ENCODE data around the gene GLS2. TPM values are rescaled to one million over a fixed set of nuclear protein-coding genes. Genes with fewer than 3 reads are reported as not detected.

The GLS2 gene
- total and polyA plus RNA-seq, 2 experiments from 2014 or later, result 12.2 to 31.6 TPM

DNA sequence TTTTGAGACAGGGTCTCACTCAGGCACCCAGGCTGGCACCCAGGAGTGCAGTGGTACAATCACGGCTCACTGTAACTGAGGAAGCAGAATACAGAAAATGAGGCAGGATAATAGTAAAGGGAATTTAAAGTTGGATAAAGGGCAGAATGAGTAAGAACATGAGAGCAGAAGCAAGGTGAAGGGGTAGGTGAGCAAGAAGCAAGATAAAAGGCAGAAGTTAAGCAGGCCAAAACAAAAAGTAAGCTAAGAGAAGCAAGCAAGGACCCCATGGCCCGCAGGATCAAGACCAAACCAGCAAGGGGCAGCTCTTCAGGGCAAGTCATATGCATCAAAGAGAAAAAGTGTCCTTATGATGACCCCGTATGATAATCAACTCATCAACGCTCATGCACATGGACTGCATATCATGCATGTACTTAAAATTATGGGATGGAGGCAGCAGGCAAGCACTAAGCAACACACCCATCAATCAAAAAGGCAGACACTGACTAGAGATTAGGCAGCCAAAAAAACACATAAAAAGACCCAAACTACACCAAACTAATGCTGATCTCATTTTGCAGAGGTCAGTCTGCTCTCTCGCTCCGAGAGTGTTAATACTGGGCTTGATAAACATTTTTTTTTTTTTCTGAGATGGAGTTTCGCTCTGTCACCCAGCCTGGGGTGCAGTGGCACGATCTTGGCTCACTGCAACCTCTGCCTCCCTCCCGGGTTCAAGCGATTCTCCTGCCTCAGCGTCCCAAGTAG is 50.4 kb downstream of the GLS2 start:
- ATAC-seq (peak; percentile 54), DNase-seq (ENCODE audit: low spot score) (no peak)
- H3K9me2 ChIP-seq (ENCODE audit: insufficient read depth), result peaks cover 3% of the 10 kb centered on the region; the same call in 1 of the 2 replicates
- Mint-ChIP-seq H3K36me3 (ENCODE audit: low read depth) (peaks cover 39% of the 10 kb centered on the region), H3K27me3 (ENCODE audit: insufficient read depth, low read depth, poor library complexity) (peaks cover 8% of the 10 kb centered on the region), H3K9me3 (peaks cover 16% of the 10 kb centered on the region), H3K27ac (peak overlapping the region; percentile 13; the same call in 1 of the 2 replicates), H3K4me3 (no peak overlapping the region), H3K4me1 (peaks cover 22% of the 10 kb centered on the region)
- no peaks in the 10 kb centered on the region for H3K36me3 ChIP-seq (ENCODE audit: insufficient read depth)
- H3K27ac ChIP-seq (ENCODE audit: low read depth), result 0 out of 2 replicates have a peak overlapping the region, but pooled peaks have one; percentile 19
- no peak overlapping the region for H3K4me3 ChIP-seq
- H3F3A ChIP-seq (replicated peaks; ENCODE audit: low read depth), result 0 out of 2 replicates have a peak, but pooled peaks cover 4% of the 10 kb centered on the region
- H3K27me3 ChIP-seq (ENCODE audit: insufficient read depth), result no peaks in the 10 kb centered on the region
- TF ChIP-seq ZNF331 (CRISPR knock-in tag; IDR thresholded peaks at IDR 0.05; ENCODE audit: low read depth), result no peak
- TF ChIP-seq, protein P1, sequence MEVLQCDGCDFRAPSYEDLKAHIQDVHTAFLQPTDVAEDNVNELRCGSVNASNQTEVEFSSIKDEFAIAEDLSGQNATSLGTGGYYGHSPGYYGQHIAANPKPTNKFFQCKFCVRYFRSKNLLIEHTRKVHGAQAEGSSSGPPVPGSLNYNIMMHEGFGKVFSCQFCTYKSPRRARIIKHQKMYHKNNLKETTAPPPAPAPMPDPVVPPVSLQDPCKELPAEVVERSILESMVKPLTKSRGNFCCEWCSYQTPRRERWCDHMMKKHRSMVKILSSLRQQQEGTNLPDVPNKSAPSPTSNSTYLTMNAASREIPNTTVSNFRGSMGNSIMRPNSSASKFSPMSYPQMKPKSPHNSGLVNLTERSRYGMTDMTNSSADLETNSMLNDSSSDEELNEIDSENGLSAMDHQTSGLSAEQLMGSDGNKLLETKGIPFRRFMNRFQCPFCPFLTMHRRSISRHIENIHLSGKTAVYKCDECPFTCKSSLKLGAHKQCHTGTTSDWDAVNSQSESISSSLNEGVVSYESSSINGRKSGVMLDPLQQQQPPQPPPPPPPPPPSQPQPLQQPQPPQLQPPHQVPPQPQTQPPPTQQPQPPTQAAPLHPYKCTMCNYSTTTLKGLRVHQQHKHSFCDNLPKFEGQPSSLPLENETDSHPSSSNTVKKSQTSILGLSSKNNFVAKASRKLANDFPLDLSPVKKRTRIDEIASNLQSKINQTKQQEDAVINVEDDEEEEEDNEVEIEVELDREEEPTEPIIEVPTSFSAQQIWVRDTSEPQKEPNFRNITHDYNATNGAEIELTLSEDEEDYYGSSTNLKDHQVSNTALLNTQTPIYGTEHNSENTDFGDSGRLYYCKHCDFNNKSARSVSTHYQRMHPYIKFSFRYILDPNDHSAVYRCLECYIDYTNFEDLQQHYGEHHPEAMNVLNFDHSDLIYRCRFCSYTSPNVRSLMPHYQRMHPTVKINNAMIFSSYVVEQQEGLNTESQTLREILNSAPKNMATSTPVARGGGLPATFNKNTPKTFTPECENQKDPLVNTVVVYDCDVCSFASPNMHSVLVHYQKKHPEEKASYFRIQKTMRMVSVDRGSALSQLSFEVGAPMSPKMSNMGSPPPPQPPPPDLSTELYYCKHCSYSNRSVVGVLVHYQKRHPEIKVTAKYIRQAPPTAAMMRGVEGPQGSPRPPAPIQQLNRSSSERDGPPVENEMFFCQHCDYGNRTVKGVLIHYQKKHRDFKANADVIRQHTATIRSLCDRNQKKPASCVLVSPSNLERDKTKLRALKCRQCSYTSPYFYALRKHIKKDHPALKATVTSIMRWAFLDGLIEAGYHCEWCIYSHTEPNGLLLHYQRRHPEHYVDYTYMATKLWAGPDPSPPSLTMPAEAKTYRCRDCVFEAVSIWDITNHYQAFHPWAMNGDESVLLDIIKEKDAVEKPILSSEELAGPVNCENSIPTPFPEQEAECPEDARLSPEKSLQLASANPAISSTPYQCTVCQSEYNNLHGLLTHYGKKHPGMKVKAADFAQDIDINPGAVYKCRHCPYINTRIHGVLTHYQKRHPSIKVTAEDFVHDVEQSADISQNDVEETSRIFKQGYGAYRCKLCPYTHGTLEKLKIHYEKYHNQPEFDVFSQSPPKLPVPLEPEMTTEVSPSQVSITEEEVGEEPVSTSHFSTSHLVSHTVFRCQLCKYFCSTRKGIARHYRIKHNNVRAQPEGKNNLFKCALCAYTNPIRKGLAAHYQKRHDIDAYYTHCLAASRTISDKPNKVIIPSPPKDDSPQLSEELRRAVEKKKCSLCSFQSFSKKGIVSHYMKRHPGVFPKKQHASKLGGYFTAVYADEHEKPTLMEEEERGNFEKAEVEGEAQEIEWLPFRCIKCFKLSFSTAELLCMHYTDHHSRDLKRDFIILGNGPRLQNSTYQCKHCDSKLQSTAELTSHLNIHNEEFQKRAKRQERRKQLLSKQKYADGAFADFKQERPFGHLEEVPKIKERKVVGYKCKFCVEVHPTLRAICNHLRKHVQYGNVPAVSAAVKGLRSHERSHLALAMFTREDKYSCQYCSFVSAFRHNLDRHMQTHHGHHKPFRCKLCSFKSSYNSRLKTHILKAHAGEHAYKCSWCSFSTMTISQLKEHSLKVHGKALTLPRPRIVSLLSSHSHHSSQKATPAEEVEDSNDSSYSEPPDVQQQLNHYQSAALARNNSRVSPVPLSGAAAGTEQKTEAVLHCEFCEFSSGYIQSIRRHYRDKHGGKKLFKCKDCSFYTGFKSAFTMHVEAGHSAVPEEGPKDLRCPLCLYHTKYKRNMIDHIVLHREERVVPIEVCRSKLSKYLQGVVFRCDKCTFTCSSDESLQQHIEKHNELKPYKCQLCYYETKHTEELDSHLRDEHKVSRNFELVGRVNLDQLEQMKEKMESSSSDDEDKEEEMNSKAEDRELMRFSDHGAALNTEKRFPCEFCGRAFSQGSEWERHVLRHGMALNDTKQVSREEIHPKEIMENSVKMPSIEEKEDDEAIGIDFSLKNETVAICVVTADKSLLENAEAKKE (CRISPR knock-in tag; IDR thresholded peaks at IDR 0.05), result no peak
- no peak for TF ChIP-seq NANOG (IDR thresholded peaks at IDR 0.05; ENCODE audit: borderline replicate concordance)
- no peak for TF ChIP-seq POLR2AphosphoS5 (IDR thresholded peaks at IDR 0.05; ENCODE audit: low read depth)
- TF ChIP-seq, protein P2, sequence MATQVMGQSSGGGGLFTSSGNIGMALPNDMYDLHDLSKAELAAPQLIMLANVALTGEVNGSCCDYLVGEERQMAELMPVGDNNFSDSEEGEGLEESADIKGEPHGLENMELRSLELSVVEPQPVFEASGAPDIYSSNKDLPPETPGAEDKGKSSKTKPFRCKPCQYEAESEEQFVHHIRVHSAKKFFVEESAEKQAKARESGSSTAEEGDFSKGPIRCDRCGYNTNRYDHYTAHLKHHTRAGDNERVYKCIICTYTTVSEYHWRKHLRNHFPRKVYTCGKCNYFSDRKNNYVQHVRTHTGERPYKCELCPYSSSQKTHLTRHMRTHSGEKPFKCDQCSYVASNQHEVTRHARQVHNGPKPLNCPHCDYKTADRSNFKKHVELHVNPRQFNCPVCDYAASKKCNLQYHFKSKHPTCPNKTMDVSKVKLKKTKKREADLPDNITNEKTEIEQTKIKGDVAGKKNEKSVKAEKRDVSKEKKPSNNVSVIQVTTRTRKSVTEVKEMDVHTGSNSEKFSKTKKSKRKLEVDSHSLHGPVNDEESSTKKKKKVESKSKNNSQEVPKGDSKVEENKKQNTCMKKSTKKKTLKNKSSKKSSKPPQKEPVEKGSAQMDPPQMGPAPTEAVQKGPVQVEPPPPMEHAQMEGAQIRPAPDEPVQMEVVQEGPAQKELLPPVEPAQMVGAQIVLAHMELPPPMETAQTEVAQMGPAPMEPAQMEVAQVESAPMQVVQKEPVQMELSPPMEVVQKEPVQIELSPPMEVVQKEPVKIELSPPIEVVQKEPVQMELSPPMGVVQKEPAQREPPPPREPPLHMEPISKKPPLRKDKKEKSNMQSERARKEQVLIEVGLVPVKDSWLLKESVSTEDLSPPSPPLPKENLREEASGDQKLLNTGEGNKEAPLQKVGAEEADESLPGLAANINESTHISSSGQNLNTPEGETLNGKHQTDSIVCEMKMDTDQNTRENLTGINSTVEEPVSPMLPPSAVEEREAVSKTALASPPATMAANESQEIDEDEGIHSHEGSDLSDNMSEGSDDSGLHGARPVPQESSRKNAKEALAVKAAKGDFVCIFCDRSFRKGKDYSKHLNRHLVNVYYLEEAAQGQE (IDR thresholded peaks at IDR 0.05; ENCODE audit: unreplicated experiment), result no peak
- TF ChIP-seq EZH2phosphoT487 (IDR thresholded peaks at IDR 0.05; ENCODE audit: unreplicated experiment), result no peak
- TF ChIP-seq EZH2 (IDR thresholded peaks at IDR 0.05; ENCODE audit: low read depth, unreplicated experiment), result no peak
- TF ChIP-seq, protein P3, sequence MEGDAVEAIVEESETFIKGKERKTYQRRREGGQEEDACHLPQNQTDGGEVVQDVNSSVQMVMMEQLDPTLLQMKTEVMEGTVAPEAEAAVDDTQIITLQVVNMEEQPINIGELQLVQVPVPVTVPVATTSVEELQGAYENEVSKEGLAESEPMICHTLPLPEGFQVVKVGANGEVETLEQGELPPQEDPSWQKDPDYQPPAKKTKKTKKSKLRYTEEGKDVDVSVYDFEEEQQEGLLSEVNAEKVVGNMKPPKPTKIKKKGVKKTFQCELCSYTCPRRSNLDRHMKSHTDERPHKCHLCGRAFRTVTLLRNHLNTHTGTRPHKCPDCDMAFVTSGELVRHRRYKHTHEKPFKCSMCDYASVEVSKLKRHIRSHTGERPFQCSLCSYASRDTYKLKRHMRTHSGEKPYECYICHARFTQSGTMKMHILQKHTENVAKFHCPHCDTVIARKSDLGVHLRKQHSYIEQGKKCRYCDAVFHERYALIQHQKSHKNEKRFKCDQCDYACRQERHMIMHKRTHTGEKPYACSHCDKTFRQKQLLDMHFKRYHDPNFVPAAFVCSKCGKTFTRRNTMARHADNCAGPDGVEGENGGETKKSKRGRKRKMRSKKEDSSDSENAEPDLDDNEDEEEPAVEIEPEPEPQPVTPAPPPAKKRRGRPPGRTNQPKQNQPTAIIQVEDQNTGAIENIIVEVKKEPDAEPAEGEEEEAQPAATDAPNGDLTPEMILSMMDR (conservative IDR thresholded peaks at IDR 0.05; ENCODE audit: low read depth in 2 of 2), result no peak
- no peak for TF ChIP-seq ZNF114 (CRISPR knock-in tag; IDR thresholded peaks at IDR 0.05)
- TF ChIP-seq STAT1 (IDR thresholded peaks at IDR 0.05; ENCODE audit: unreplicated experiment), result no peak
- TF ChIP-seq JUNB (IDR thresholded peaks at IDR 0.05; ENCODE audit: unreplicated experiment), result no peak
- peaks cover 6% of the 10 kb centered on the region; the same call in 1 of the 2 replicates for H3K4me1 ChIP-seq (ENCODE audit: insufficient read depth)
- H4K20me1 ChIP-seq (replicated peaks; ENCODE audit: insufficient read depth), result no peaks in the 10 kb centered on the region; the same call in 1 of the 2 replicates
- no peak overlapping the region for H3K4me2 ChIP-seq
- H3K79me2 ChIP-seq (replicated peaks; ENCODE audit: insufficient read depth), result peaks cover 87% of the 10 kb centered on the region
- no peak overlapping the region for H2AFZ ChIP-seq
